Activated CD4-positive, alpha-beta T cell treated with anti-CD3 and anti-CD28 coated beads for 48 hours (primary cell): ENCODE results near the gene CAMP.

Experiments
- DNase-seq: peaks from one replicate; pipeline ENCODE4 v3.0.0-alpha.2; 2020

Gene CAMP

GRCh38 chr3:48215019-48215418 is 8.3 kb upstream of the CAMP start:
- no peak for DNase-seq

GRCh38 chr3:48215466-48215865 is 7.8 kb upstream of the CAMP start:
- no peak for DNase-seq

GRCh38 chr3:48215876-48216275 is 7.4 kb upstream of the CAMP start:
- DNase-seq = no peak

GRCh38 chr3:48217449-48217848 is 5.8 kb upstream of the CAMP start:
- no peak for DNase-seq

- no peak for DNase-seq
These were observed 4.8 kb upstream of the CAMP start for GRCh38 chr3:48218537-48218936.

GRCh38 chr3:48219543-48219942 is 3.8 kb upstream of the CAMP start:
- no peak for DNase-seq

- DNase-seq = no peak
These were observed 2.5 kb upstream of the CAMP start for GRCh38 chr3:48220746-48221145.

GRCh38 chr3:48225587-48225986 is 2.3 kb downstream of the CAMP start:
- DNase-seq = no peak

GRCh38 chr3:48226939-48227338 is 3.6 kb downstream of the CAMP start:
- DNase-seq = no peak

- no peak for DNase-seq
These were observed 8.9 kb downstream of the CAMP start for GRCh38 chr3:48232232-48232631.

- DNase-seq = peak; percentile 77
These were observed 9.4 kb downstream of the CAMP start for GRCh38 chr3:48232734-48233133.

- no peak for DNase-seq
These were observed 10.2 kb downstream of the CAMP start for GRCh38 chr3:48233542-48233941.

- no peak for DNase-seq
These were observed 13.2 kb downstream of the CAMP start for GRCh38 chr3:48236531-48236930.

- DNase-seq = no peak
These were observed 15.3 kb downstream of the CAMP start for GRCh38 chr3:48238531-48239085.

GRCh38 chr3:48240000-48240963 is 17.0 kb downstream of the CAMP start:
- no peak for DNase-seq

GRCh38 chr3:48241796-48242455 is 18.6 kb downstream of the CAMP start:
- DNase-seq = peak; percentile 40

- no peak for DNase-seq
These were observed 20.6 kb downstream of the CAMP start for GRCh38 chr3:48243886-48244285.

- no peak for DNase-seq
These were observed 21.2 kb downstream of the CAMP start for GRCh38 chr3:48244461-48244860.

GRCh38 chr3:48245136-48245535 is 21.8 kb downstream of the CAMP start:
- no peak for DNase-seq

GRCh38 chr3:48247401-48247811 is 24.1 kb downstream of the CAMP start:
- no peak for DNase-seq

GRCh38 chr3:48248095-48248850 is 25.0 kb downstream of the CAMP start:
- no peak for DNase-seq

GRCh38 chr3:48256557-48256956 is 33.3 kb downstream of the CAMP start:
- no peak for DNase-seq

- no peak for DNase-seq
These were observed 35.2 kb downstream of the CAMP start for GRCh38 chr3:48258530-48258929.
